Neural cell (in vitro differentiated cells): Measurements from ENCODE around the gene PLA2G5.

Experiments
- CTCF ChIP-seq: fragments of 450-650 bp; IDR thresholded peaks from 2 replicates; pipeline ENCODE4 v1.5.1; 2014; ENCODE audit warnings: antibody characterized with exemption, mild to moderate bottlenecking, moderate library complexity; ENCODE audit not compliant: poor library complexity, severe bottlenecking
- EZH2 ChIP-seq: fragments of 200-600, 300-800 bp; shearing (Covaris generic), sonication (generic); IDR thresholded peaks from 2 replicates; pipeline ENCODE4 v1.6.1; 2014; ENCODE audit warnings: antibody characterized with exemption, low read length, borderline replicate concordance, mild to moderate bottlenecking; ENCODE audit not compliant: insufficient read depth, poor library complexity, severe bottlenecking
- RAD21 ChIP-seq: fragments of 450-650 bp; conservative IDR thresholded peaks from 2 replicates; pipeline ENCODE4 v1.6.1; 2014; ENCODE audit warnings: antibody characterized with exemption, mild to moderate bottlenecking, moderate library complexity
- SMC3 ChIP-seq: fragments of 450-650 bp; conservative IDR thresholded peaks from 2 replicates; pipeline ENCODE4 v1.6.1; 2014; ENCODE audit warnings: antibody characterized with exemption, mild to moderate bottlenecking, moderate library complexity; ENCODE audit not compliant: poor library complexity

GRCh38 chr1:20031161-20031560 is 38.8 kb upstream of the PLA2G5 start:
- TF ChIP-seq EZH2 (no peak), SMC3 (no peak), CTCF (no peak), RAD21 (no peak)
